GM10248 (cell line): Measurements from ENCODE around the gene OXCT1.
A peak's percentile ranks its signal among the peaks of the same experiment; 100 is the strongest.

Experiments
- CTCF ChIA-PET: fragments of 300-600 bp; sonication (Branson Sonifier 250); formaldehyde crosslinking; extraction: SDS; loops from one replicate; lab custom pipeline; 2021; ENCODE audit warnings: antibody characterized with exemption; lab: Yijun Ruan, JAX
- POLR2A ChIA-PET: fragments of 350-650 bp; sonication (Branson Sonifier 250); formaldehyde crosslinking; extraction: SDS; loops from one replicate; lab custom pipeline; 2020; ENCODE audit warnings: antibody characterized with exemption; lab: Yijun Ruan, JAX
- DNase-seq: peaks from one replicate; pipeline ENCODE4 v3.0.0; 2012; ENCODE audit errors: extremely low spot score
- TF ChIP-seq, protein P1 (sequence below): IDR thresholded peaks from 2 replicates; pipeline ENCODE4 v1.5.1; 2012; ENCODE audit warnings: mild to moderate bottlenecking, low read depth; ENCODE audit errors: extremely low read depth, missing control alignments, control extremely low read depth

Gene OXCT1

GRCh38 chr5:41869724-41870626 is at the start of gene OXCT1:
Gene OXCT1 (minus strand): TSS chr5:41870425. CDS start chr5:41870358, 67 bp downstream.
- CTCF ChIA-PET: interaction anchor here (0.6 to 5.7 kb wide), 10 partner anchors 7 to 1610 kb away, joined by 3 to 76 read pairs (median 4); partner anchors contain the start of gene FBXO4
- POLR2A ChIA-PET: interaction anchor here (1.1 to 1.6 kb wide), 2 partner anchors 34 kb away, joined by 5 to 10 read pairs; partner anchors contain the start of gene RIMOC1
- peak; percentile 93 for DNase-seq
- TF ChIP-seq, protein P1, sequence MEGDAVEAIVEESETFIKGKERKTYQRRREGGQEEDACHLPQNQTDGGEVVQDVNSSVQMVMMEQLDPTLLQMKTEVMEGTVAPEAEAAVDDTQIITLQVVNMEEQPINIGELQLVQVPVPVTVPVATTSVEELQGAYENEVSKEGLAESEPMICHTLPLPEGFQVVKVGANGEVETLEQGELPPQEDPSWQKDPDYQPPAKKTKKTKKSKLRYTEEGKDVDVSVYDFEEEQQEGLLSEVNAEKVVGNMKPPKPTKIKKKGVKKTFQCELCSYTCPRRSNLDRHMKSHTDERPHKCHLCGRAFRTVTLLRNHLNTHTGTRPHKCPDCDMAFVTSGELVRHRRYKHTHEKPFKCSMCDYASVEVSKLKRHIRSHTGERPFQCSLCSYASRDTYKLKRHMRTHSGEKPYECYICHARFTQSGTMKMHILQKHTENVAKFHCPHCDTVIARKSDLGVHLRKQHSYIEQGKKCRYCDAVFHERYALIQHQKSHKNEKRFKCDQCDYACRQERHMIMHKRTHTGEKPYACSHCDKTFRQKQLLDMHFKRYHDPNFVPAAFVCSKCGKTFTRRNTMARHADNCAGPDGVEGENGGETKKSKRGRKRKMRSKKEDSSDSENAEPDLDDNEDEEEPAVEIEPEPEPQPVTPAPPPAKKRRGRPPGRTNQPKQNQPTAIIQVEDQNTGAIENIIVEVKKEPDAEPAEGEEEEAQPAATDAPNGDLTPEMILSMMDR: no peak

- TF ChIP-seq, protein P1: no peak
- CTCF ChIA-PET: no interaction called here
- DNase-seq: no peak
- POLR2A ChIA-PET: no interaction called here
Measured at GRCh38 chr5:41918105-41918504, 47.9 kb upstream of the OXCT1 start.

GRCh38 chr5:41908374-41909079 is 38.3 kb upstream of the OXCT1 start:
- CTCF ChIA-PET: interaction anchor here (1.0 to 1.3 kb wide), 3 partner anchors 13 to 21 kb away, joined by 3 to 4 read pairs (median 3); partner anchors contain the start of gene FBXO4
- POLR2A ChIA-PET: no interaction called here

DNA sequence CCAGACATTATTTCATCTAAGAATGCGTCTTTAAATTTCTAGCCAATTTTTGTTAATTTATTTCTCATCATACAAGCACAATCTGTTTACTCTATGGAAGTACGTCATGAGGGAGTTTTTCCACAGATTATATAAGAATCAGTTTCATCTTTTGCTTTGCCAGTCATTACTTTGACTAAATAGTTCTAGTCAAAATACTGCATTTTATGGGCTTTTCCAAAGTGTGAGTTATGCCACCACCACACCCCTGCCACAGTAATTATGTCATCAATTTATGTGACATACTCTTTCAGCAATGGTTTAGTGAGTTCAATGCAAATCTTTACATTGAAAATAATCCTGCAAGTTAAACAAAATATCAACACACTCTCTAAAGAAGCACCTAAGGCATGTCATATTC is 35.9 kb upstream of the OXCT1 start:
- no peak for DNase-seq
- TF ChIP-seq, protein P1: no peak
- ChIA-PET CTCF (interaction anchor here (1.2 kb wide), 1 partner anchor 62 kb away, joined by 3 read pairs; no protein-coding TSS in a partner anchor), POLR2A (no interaction called here)

More at GRCh38 chr5:41908374-41909079, 38.3 kb upstream of the OXCT1 start:
- TF ChIP-seq, protein P1: no peak
- no peak for DNase-seq

GRCh38 chr5:41903892-41904799 is 33.9 kb upstream of the OXCT1 start, which contains the start of gene RIMOC1:
Gene RIMOC1 (plus strand): TSS chr5:41904344. CDS start chr5:41904368, 24 bp downstream.
- ChIA-PET CTCF (interaction anchor here (0.6 to 1.9 kb wide), 12 partner anchors 9 to 153 kb away, joined by 3 to 12 read pairs (median 4); partner anchors contain the start of gene FBXO4), POLR2A (interaction anchor here (1.0 to 1.6 kb wide), 7 partner anchors 9 to 38 kb away, joined by 3 to 10 read pairs (median 4); partner anchors contain the start of genes FBXO4 and OXCT1)
- TF ChIP-seq, protein P1: no peak
- peak; percentile 93 for DNase-seq
